GM19467 (cell line): ENCODE data around the gene YPEL5.
"Not testable (repeated sequence)": the region's sequence is repeated elsewhere in the genome, so short reads cannot be mapped to it uniquely, and the experiment has no call there.

Source experiments
- ATAC-seq: cut with Tn5 transposase; IDR thresholded peaks from one replicate; pipeline ENCODE4 v1.9.1; 2021; ENCODE audit warnings: mild to moderate bottlenecking, moderate library complexity; ENCODE audit not compliant: unreplicated experiment

YPEL5 gene

DNA sequence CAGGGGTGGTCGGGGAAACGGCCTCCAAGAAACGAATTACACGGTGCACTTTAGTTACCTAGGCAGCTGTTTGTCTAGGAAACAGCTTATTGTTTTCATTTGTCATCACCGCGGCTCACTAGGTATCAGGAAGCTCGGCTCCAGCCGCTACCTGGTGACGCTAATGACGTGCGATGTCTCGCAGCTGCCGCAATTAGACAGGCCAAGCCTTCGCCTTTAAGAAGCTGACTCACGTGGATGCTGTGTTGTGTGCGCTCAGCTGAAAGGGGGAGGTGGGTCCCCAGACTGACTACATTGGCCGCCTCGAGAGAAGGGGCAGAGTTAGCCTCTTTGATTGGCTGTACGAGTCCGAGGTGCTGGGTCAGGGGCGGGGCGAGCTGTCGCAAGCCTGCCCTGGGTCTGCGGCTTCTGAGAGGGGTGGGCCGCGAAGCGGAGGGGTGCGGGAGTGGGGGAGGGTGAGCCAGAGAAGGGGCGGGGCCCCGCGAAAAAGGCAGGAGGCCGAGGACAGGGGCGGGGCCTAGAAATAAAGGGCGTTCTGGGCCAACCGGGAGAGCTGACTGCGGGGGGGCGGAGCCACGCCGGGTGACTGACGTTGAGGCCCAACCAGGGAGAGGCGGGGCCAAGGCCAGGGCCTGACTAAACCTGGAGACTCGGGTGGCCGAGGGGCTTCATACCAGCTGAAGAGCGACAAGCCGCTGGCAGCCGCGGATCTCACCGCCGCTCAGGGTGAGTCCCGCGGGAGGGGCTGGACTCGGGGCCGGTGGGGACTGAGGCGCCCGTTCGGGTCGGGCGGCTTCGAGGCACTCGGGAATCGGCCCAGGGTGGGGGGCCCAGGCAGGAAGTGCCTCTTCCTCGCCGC, at the start of gene YPEL5:
TSS of gene YPEL5 (plus strand) at position 671 of the 859 bp plus-strand sequence. CDS start 9,645 bp downstream, outside the sequence.
- peak; percentile 94 for ATAC-seq

DNA sequence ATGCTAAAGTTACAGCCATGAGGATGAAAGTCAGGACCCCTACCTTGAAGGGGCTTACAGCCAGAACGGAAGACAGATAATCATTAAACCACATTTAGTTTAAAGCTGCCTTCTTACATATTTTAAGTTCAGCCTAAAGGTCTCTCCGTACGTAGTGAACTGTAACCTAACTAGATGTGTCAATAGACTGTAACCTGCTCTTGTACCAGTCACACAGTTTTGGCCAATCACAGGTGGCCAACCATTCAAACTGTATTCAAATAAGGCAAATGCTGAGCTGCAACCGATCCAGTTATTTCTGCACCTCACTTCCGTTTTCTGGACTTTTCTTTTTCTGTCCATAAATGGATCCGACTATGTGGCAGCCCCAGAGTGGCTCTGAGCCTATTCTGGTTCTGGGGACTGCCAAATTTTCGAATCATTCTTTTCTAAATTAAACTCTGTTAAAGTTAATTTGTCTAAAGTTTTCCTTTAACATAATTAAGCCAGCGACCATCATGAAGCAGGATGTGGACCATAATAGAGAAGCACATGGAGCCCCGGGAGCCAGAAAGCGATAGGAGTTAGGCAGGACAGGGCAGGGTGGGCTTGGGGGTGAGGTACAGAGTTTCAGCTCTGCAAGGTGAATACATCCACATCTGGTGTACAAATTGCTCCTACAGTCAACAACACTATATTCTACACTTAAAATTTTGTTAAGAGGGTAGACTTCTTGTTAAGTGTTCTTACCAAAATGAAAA, 48.4 kb upstream of the YPEL5 start:
- no peak for ATAC-seq

DNA sequence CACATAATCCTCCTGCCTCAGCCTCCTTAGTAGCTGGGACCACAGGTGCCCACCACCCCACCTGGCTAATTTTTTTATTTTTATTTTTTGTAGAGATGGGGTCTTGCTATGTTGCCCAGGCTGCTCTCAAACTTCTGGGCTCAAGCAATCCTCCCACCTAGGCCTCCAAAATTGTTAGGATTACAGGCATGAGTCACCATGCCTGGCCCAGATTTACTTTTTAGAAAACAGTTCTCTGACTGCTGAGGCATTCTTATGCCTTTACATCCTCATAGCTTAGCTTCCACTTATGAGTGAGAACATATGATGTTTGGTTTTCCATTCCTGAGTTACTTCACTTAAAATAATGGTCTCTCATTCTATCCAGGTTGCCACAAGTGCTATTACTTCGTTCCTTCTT, 47.4 kb upstream of the YPEL5 start:
- ATAC-seq, result not testable (repeated sequence)

DNA sequence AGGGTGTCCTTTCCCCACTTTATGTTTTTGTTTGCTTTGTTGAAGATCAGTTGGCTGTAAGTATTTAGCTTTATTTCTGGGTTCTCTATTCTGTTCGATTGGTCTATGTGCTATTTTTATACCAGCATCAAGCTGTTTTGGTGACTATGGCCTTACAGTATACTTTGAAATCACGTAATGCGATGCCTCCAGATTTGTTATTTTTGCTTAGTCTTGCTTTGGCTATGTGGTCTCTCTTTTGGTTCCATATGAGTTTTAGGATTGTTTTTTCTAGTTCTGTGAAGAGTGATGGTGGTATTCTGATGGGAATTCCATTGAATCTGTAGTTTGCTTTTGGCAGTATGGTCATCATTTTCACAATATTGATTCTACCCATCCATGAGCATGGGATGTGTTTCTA, 46.1 kb upstream of the YPEL5 start:
- not testable (repeated sequence) for ATAC-seq

DNA sequence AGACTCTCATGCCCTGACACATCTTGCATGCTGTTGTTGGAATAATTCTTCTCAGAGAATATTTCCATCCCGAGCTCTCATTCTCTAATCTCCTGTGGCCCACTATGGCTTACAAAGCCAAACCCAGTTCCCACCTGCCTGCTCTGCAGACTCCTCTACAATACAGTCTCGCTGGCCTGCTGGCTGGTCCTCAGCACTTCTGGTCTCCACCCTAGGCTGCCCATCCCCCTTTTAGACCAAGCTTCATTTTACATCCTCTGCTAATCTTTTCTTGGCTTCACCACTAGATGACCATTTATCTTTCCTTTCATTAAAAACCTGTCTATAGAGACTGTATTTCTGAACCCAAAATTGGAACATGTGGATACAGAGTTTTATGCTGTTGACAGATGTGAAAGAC, 42.5 kb upstream of the YPEL5 start:
- no peak for ATAC-seq

DNA sequence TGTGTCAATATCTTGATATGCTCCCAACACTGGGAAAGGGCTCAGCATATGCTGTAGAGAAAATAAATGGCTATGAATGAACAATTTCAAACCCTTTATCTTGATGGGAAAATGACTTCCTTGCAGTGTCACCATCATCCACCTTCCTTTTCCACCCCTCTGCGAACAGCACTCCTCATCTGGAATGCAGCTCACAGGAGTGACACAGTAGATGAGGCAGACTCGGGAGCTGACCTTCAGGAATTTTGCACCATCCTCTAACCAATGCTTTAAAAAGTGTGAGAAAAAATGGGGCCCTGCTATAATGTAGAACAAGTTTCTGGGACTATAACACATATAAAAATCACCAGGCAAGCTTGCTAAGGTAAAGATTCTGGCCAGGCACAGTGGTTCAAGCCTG, 41.3 kb upstream of the YPEL5 start:
- ATAC-seq, result no peak

DNA sequence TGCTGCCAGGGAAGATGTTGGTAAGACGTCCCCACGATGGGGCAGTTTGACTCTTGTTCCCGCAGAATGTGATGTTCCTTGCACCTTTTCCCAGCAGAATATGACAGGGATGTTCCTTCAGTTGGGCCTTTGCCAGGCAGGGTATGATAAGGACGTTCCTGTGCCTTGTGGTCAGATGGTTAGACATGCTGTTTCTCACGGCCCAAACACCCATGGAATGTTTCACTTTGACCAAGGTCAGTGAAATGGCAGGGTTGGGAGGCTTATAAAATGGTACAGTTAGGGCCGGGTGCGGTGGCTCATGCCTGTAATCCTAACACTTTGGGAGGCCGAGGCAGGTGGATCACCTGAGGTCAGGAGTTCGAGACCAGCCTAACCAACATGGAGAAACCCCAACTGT, 40.3 kb upstream of the YPEL5 start:
- ATAC-seq, result no peak

DNA sequence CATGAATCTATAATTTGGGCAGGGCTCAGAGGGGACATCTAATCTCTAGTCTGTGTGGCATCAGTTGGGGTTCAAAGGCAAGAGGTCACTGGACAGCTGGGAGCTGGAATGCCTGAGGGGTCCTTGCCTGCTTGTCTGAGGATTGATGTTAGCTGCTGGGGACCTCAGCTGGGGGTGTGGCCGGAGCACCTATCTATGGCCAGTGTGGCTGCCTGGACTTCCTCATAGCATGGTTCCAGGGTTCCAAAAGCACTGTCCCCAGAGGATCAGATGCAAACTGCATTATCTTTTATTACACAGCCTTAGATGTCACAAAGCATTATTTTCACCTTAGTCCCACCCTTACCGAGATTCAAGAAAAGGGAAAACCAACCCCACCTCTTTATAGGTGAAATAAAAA, 38.6 kb upstream of the YPEL5 start:
- no peak for ATAC-seq

DNA sequence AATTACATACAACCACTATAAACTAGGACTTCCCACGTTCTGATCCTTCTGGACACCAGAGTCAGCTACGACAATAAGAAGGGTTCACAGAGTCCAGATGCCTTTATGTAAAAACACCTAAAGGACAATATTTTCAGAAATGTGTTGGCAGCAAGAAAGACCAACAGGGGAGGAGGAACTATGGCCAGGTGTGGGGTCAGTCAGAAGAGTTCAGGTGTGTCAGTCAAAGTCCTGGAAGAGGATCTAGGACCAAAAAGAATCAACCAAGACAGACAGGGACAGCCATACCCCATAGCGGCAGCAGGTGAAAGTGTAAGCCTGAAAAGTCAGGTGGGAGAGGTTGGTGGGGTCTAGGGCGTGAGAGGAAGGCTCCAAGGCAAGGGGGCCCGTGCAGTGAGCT, 38.0 kb upstream of the YPEL5 start:
- ATAC-seq, result no peak

DNA sequence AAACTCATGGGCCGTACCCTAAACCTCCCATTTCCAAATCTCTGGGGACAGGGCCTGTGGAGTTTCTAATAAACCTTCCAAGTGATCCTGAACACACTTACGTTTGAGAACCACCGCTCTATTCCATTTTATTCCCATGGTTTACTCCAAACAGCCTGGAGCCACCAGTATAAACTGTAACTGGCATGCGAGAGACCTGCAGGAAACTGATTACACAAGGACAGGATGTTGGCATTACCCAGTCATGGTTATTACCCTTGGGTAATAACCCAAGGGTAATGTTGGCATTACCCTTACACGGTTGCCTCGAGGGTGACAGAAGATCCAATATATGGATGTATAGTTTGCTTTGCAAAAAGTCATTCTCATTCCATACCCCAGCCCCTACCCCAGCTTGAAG, 37.0 kb upstream of the YPEL5 start:
- no peak for ATAC-seq

DNA sequence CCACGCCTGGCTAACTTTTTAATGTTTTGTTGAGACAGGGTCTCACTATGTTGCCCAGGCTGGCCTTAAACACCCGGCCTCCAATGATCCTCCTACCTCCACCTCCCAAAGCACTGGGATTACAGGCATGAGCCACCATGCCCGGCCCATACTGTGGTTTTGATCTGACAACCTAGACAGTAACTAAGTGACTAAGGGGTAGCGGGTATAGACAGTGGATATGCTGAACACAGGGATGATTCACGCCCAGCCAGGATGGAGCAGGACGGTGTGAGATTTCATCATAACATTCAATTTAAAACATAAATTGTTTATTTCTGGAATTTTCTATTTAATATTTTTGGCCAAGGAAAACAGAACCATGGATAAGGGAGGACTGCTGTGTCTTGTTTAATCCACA, 36.0 kb upstream of the YPEL5 start:
- no peak for ATAC-seq

DNA sequence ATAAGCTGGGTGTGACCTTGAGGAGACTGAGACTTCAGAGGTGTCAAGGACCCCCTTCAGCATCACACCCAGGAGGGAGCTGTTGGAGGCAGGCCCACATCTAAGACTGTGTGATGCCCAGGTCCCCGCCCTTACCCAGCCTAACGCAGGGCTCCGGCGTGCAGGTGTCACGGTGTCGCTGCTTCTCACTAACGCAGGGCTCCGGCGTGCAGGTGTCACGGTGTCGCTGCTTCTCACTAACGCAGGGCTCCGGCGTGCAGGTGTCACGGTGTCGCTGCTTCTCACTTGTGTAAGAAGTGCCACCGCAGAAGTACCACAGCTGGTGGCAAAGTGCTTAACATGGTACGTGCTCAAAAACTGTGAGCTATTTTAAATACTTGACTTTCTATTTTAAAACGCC, 35.6 kb upstream of the YPEL5 start:
- not testable (repeated sequence) for ATAC-seq

DNA sequence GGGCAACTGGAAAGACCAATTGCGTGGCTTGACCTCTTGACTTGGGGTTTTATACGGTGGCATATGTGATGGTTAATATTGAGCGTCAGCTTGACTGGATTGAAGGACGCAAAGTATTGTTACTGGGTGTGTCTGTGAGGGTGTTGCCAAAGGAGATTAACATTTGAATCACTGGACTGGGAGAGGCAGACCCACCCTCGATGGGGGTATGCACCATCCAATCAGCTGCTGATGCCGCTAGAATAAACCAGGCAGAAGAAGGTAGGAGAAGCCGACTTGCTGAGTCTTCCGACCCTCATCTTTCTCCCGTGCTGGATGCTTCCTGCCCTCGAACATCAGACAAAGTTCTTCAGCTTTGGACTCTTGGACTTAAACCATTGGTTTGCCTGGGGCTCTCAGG, 34.2 kb upstream of the YPEL5 start:
- no peak for ATAC-seq

DNA sequence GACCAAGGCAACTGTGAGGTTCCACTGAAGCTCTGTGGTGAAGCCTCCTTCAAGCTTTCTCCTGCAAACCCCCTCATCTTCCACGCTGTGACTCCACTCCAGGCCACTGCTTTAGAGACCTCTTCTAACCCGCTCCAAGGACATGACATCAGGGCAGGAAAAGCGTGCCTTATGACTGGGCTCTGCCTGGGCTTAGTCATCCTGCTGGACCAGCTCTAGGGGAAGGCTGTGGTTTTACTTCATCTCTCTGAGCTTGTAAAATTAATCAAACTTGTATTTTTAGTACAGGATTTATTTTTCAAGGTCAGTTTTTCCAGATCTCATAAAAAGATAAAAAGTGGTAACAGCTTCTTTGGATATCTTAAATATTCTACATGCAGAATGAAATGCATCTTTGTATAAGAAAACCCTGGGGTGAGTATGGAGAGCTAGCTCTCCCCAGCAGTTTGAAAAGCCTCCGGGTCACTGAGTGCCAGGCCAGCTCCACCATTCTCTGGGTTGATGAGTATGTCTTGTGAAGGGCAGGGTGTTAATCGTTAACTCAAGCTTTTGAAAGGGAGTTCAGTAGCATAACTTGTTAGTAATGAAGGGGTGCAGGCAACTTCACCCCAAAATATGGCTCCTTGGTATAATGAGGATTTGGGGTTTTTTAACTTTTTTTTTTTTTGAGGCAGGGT, 33.1 kb upstream of the YPEL5 start:
- ATAC-seq, result no peak

DNA sequence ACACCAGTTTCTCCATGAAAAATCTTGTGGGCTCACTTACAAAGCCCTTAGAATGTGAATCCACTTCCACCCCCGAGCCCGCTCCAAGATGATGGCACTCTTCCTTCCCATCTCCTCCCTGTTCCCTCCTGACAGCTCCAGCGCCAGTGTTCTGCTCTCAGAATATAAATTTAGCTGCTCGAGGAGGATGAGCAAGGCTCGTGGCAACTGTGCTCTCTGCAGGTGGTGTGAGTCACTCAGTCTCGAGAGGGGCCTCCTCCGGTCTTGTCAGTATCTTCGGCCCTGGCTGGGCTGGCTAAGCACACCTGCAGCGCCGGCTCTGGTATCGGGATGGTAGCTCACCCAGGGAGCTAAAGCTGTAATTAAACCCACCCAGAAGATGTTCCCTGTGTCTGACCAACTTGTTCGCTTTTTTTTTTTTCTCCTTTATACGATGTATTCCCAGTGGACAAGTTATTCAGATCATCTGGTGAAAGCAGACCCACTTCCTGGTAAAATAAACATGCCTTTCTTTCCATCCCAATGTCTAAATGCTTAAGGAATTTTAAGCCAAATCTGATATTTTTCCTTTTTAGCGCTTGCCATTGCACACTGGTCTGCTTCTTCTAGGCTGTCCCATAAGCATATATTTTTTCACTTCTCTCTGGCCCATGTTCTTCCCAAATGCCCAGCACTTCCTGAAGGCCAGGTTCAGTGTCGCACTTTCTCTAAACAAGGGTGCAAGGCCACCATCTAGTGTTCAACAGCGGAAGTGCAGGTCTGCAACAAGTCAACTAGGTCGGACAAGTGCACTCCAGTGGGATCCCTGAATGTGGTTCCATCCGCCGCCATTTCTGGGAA, 31.4 kb upstream of the YPEL5 start:
- no peak for ATAC-seq

DNA sequence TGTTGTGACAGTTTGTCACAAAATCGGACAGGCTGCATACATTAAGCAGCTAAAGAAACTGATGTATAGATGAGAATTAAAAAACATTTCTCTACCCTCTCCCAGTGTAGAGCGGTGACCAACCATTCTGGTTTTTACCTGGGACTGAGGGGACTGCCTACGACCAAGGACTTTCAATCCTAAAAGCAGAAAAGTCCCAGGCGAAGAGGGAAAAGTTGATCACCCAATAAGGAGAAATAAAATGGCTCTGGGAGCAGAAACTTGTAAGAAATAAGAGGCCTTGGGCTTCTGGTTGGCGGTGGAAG, 30.9 kb upstream of the YPEL5 start:
- no peak for ATAC-seq

DNA sequence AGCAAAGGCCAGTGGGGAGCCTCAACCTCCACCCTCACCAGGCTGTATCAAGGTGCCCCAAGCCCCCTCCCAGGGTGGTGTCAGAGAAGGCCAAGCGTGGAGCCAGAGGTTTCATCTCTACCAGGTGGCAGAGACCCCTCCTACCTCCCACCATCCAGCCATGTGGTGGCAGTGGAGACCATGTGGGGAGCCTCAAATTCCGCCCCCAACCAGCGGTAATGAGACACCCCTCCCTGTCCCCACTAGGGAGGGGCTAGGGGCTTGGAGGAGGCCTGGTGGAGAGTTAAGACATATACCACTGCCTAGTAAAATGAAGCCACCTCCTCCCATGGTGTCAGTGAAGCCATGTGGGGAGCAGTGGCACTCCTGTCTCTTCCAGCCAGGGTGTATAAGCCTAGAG, 24.4 kb upstream of the YPEL5 start:
- ATAC-seq, result no peak

DNA sequence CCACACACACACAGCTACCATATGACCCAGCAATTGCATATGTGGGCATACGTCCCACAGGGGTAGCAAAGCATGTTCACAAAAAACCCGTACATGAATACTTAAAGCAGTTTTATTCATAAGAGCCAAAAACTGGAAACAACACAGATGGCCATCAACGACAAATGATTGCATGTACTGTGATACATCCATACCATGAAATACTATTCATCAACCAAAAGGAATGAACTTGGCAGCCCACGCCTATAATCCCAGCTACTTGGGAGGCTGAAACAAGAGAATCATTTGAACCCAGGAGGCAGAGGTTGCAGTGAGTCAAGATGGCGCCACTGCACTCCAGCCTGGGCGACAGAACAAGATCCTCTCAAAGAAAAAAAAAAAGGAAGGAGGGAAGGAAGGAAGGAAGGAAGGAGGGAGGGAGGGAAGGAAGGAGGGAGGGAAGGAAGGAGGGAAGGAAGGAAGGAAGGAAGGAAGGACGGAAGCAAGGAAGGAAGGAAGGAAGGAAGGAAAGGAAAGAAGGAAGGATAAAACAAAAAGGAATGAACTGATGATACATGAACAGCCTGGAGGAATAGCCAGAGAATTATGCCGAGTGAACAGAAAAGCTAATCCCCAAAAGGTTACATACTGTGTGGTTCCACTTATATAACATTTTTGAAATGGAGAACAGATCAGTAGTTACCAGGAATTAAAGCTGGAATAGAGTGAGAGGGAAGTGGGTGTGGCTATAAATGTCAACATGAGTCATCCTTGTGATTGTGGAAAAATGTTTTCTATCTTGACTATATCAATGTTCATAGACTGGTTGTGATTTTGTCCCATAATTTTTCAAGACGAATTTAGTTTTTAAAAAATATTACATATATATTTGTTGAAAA, 19.6 kb upstream of the YPEL5 start:
- no peak for ATAC-seq

DNA sequence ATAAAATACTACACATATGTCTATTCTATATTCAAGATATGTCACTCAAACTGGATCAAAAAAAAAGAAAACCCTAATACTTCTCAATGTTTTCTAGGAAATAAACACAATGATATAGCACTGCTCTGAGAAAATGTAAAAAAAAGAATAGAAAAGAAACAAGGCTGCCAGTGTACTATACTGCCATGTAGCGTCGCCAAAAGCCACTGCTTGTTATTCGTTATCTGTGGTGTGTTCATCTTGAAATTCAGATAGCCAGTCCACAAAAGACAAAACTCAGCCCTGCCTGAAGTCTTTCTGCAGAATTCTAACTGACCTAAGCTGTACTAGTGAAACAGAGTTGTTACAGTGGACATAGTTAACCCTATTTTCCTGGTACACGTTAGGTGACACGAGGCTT, 12.2 kb upstream of the YPEL5 start:
- ATAC-seq, result no peak

DNA sequence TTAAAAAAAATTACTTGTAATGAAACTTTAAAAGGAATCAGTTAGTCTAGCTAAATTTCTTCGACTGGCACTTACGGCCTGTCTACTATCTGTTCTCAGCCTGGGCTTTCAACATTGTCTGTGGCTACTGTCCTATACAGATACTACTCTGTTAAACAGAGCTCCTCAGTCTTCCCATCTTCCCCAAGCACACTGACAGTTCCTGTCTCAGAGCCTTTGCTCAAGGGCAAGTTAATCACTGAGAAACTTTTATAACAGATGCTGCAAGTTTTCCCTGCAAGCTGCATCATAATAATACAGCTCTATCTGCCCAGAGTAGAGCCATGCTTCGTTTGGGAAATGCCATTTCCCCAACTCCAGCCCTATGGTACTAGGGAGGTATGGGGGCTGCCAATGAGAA, 11.3 kb upstream of the YPEL5 start:
- no peak for ATAC-seq
